ENCODE data around the gene ITGA2. TPM values are rescaled to one million over a fixed set of nuclear protein-coding genes. Genes with fewer than 3 reads are reported as not detected.

The ITGA2 gene
- total RNA-seq, 4 donors from 2014 or later: 1.1 to 6.8 (median 1.8) TPM

DNA sequence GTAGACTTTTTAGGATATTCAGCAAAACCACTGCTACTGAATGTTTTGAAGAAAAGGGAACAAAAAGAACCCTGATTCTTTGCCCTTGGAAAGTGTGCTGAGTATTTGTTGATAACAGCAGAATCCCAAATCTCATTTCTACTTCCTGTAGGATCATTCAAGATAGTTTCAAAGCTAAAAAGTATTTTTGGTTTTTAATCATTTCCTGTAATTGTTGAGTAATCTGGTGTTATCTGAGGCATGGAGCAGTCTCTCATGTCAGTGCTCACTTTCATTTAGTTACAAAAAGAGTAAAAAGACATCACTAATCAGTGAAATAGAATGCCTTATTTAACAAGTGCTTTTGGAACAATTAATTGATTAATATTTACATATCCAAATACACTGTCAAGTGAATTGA is 56.1 kb downstream of the ITGA2 start:
- DNase-seq (ENCODE audit: low spot score) (no peak), ATAC-seq (ENCODE audit: low FRiP score) (peak; percentile 50)
- no peak for TF ChIP-seq CTCF (IDR thresholded peaks at IDR 0.05)

DNA sequence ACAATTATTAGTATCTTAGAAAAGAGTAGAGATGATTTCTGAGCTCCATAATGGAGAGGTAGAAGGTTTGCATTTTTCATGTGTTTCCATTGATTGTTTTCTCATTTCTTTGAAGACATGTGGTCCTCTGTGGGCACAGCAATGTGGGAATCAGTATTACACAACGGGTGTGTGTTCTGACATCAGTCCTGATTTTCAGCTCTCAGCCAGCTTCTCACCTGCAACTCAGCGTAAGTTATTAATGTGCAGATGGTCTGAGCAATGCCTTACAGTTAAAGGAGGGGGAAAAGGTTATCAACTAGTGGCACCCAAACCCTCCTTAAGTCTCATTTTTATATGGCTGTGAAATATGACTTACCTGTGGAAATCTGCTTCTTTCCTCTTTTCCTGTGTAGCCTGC is 59.1 kb downstream of the ITGA2 start:
- TF ChIP-seq CTCF (IDR thresholded peaks at IDR 0.05): no peak
- DNase-seq (ENCODE audit: low spot score): no peak
- no peak for ATAC-seq (ENCODE audit: low FRiP score)

DNA sequence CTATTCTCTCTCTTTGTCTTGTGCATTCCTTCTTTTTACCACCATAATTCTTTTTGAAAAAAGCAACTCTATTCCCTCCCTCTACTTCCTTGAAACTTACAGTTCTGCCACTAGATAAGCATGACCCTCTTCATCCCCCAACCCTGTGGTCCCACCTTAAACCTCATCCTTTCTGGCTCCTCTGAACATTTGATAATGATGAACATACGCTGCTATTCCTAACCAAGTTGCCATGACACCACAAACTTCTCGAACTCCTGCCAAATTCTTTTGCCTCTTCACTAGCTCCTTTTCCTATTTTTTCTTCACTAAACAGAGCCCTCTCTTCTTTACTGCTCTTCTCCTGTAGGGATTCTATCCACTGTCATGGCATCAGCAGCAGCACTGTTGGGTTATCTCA is 63.3 kb downstream of the ITGA2 start:
- ATAC-seq (ENCODE audit: low FRiP score) (no peak), DNase-seq (ENCODE audit: low spot score) (no peak)
- no peak for TF ChIP-seq CTCF (IDR thresholded peaks at IDR 0.05)

- TF ChIP-seq CTCF (IDR thresholded peaks at IDR 0.05): no peak
- no peak for DNase-seq (ENCODE audit: low spot score)
- ATAC-seq (ENCODE audit: low FRiP score): no peak
These were observed 64.2 kb downstream of the ITGA2 start for GRCh38 chr5:53053364-53053763.

DNA sequence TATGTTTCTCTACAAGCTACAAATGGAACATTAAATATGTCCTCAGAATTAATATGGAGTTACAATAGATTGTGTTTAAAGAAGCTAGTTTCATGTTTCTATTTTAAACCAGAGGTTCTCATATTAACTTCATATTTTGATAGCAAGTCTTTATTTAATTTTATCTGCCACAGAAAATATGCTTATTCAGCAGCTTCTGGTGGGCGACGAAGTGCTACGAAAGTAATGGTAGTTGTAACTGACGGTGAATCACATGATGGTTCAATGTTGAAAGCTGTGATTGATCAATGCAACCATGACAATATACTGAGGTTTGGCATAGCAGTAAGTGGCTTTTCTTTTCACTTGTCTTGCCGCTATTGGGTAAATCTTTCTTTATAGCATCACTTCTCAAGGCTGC is 66.2 kb downstream of the ITGA2 start:
- no peak for TF ChIP-seq CTCF (IDR thresholded peaks at IDR 0.05)
- DNase-seq (ENCODE audit: low spot score): no peak

GRCh38 chr5:53059281-53059680 is 70.1 kb downstream of the ITGA2 start:
- ATAC-seq (ENCODE audit: low FRiP score) (no peak), DNase-seq (ENCODE audit: low spot score) (no peak)
- no peak for TF ChIP-seq CTCF (IDR thresholded peaks at IDR 0.05)

More for the DNA sequence above, 66.2 kb downstream of the ITGA2 start:
- ATAC-seq (ENCODE audit: low FRiP score): no peak

DNA sequence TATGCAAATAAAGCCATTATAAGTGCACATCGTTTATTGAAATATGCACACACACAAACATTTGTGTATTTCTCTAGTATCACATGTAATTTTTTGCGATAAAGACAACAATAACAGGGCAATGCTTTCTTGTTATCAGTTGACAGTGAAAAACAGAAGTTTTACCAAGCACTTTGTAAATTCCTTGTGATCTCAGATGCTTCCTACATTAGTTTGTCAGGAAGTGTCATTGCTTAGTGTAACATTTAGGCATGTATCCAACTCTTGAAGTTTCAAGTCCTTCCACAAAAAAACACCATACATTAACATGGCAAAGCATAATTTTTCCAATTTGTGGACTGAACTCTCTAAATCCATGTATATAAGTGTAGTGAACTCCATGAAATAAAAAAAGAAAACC is 74.0 kb downstream of the ITGA2 start:
- ATAC-seq (ENCODE audit: low FRiP score) (no peak), DNase-seq (ENCODE audit: low spot score) (no peak)
- no peak for TF ChIP-seq CTCF (IDR thresholded peaks at IDR 0.05)

Data from omental fat pad (tissue), 4 donors.